Stimulated activated naive CD8-positive, alpha-beta T cell treated with anti-CD3 and anti-CD28 coated beads, Interleukin-15, Interleukin-2, amounts not matched to agents 100 ng/mL and 50 ng/mL, for 24 hours (primary cell): ENCODE measurements around the gene CISH.

ENCODE experiments used
- H3K27ac Mint-ChIP-seq: one replicate; pipeline ENCODE4 v1.8.0; 2021; ENCODE audit warnings: mild to moderate bottlenecking, mixed read lengths
- H3K27me3 Mint-ChIP-seq: one replicate; pipeline ENCODE4 v1.8.0; 2021; ENCODE audit warnings: mixed read lengths
- H3K36me3 Mint-ChIP-seq: one replicate; pipeline ENCODE4 v1.8.0; 2021; ENCODE audit warnings: low read depth, mixed read lengths
- H3K4me1 Mint-ChIP-seq: one replicate; pipeline ENCODE4 v1.8.0; 2021; ENCODE audit warnings: low read depth, mixed read lengths
- H3K4me3 Mint-ChIP-seq: one replicate; pipeline ENCODE4 v1.8.0; 2021; ENCODE audit warnings: mild to moderate bottlenecking, mixed read lengths
- H3K9me3 Mint-ChIP-seq: one replicate; pipeline ENCODE4 v1.8.0; 2021; ENCODE audit warnings: mixed read lengths

CISH gene

DNA sequence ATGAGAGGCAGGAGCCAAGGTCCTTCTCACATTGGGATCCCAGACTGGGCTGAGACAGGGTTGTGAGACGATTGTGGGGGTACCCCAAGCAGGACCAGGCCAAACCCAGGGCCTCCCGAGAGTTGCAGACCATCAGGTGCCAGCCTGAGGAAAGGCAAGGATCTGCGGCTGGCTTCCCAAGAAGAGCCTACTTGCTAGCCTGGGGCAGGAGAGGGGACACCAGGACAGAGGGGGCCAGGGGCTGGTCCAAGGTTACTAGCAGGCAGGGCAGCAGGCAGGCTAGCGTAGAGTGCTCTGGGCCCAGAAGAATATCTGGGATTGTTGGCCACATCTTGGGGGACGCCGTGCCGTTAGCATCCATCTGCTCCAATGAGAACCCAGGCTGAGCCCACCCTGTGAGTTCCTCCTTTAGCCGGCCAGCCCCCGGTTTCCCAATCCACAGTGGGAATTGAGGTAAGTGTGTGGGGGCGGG lies 546 bp downstream of the CISH start:
- peak overlapping the region; percentile 100 for H3K27ac Mint-ChIP-seq
- peak overlapping the region; percentile 99 for H3K4me3 Mint-ChIP-seq
- no peaks in the 10 kb centered on the region for H3K9me3 Mint-ChIP-seq
- H3K27me3 Mint-ChIP-seq, result no peaks in the 10 kb centered on the region
- peaks cover 77% of the 10 kb centered on the region for H3K36me3 Mint-ChIP-seq
- H3K4me1 Mint-ChIP-seq, result peaks cover 60% of the 10 kb centered on the region

DNA sequence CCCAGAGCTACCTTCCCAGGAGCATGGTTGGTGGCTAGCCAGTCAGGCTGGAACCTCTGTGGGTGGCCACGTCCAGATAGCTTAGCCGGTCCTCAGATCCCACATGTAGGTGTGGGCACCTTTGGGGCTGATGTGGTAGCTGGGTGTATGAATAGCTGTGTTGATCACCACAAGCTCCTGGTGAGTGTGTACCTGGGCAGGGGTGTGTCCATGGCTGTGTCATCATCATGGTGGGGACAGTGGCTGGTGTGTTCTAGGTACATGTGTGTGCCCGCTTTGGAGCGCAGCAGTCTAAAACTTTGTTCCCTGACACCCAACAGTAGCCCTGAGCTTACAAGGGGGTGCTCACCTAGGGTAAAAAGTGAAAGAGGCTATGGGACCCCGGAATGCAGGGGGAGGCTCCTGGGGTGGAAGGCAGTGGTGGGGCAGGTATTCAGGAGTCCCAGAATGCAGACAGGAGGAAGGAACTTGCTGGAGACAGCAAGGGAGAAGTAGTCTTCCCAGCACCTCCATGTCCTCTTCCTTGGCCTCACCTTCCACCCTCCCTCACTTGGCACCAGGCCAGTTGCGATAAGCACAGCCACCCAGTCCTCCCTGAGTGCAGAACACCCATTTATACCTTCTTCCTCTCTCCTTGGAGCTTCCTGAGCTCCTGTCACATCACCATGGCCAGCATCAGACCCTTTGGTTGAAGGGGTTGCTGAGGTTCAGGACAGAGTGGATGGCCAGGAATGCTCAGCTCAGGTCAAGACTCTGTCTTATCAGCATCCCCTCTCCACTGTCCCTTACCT lies 1.2 kb downstream of the CISH start:
- Mint-ChIP-seq H3K27me3 (no peaks in the 10 kb centered on the region), H3K4me3 (peak overlapping the region; percentile 99), H3K27ac (peak overlapping the region; percentile 100), H3K36me3 (peaks cover 84% of the 10 kb centered on the region), H3K9me3 (no peaks in the 10 kb centered on the region), H3K4me1 (peaks cover 60% of the 10 kb centered on the region)

DNA sequence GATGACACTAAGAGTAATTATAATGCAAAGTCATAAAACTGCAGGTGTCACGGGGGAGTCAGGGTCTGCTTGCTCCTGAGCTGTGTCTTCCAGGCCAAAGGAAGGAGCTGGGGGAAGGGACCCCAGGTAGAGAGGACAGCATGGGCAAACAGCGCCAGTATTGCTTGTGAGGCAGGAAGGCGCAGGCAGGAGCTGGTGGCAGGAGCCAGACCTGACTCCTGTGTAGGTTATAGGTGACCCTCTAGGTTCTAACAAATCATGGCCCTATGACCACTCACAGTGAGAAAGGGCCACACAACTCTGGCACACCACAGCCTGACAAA lies 1.9 kb downstream of the CISH start:
- Mint-ChIP-seq H3K27ac (peak overlapping the region; percentile 100), H3K27me3 (no peaks in the 10 kb centered on the region), H3K4me1 (peaks cover 60% of the 10 kb centered on the region), H3K36me3 (peaks cover 90% of the 10 kb centered on the region), H3K9me3 (no peaks in the 10 kb centered on the region), H3K4me3 (peak overlapping the region; percentile 99)

DNA sequence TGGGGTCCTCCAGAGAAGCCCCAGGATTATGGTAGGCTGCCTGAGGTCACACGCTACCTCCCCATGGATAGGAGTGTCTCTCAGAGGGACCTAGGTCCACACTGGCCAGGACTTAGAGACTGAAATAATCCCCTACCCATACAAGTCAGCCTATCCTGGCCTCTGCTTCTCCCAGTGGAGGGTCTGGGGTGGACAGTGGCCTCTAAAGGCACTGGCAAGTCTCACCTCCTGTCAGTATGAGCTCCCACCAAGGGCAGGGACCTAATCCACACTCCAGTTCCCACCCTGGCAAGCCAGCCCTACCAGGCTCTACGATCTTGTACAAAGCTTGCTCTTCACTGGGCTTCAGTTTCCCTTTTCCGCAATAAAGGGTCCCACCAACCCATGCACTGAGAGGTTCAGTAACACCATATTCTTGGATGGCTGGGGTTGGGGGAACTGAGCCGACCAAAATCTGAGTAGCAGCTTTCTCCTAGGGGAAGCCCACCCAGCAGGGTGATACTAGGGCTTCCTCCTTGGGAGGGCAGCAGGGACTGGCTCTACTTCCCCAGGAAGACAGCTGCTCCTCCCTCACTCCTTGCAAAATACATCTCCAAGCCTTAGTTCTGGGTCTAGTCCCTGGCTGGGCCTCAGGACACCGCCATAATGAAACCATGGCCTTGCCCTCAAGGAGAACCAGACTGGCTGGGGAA lies 2.4 kb downstream of the CISH start:
- Mint-ChIP-seq H3K9me3 (no peaks in the 10 kb centered on the region), H3K27me3 (no peaks in the 10 kb centered on the region), H3K27ac (peak overlapping the region; percentile 100), H3K36me3 (peaks cover 91% of the 10 kb centered on the region), H3K4me3 (peak overlapping the region; percentile 99), H3K4me1 (peaks cover 60% of the 10 kb centered on the region)

DNA sequence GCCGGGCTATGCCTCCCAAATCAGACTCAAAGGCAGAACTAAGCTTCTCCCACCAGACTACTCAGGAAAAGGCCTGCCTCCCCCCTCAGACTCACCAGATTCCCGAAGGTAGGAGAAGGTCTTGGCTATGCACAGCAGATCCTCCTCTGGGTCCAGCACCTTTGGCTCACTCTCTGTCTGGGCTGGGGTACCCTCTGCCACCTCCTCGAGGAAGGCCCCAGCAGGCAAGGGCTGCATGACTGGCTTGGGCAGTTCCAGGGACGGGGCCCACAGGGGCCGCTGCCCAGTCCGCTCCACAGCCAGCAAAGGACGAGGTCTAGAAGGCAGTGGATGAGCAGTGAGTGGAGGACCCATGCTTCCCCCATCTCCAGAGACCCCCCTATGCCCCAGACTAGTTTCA lies 3.3 kb downstream of the CISH start:
- H3K27ac Mint-ChIP-seq, result peak overlapping the region; percentile 100
- H3K4me3 Mint-ChIP-seq, result peak overlapping the region; percentile 99
- H3K9me3 Mint-ChIP-seq, result no peaks in the 10 kb centered on the region
- peaks cover 93% of the 10 kb centered on the region for H3K36me3 Mint-ChIP-seq
- peaks cover 61% of the 10 kb centered on the region for H3K4me1 Mint-ChIP-seq
- no peaks in the 10 kb centered on the region for H3K27me3 Mint-ChIP-seq

DNA sequence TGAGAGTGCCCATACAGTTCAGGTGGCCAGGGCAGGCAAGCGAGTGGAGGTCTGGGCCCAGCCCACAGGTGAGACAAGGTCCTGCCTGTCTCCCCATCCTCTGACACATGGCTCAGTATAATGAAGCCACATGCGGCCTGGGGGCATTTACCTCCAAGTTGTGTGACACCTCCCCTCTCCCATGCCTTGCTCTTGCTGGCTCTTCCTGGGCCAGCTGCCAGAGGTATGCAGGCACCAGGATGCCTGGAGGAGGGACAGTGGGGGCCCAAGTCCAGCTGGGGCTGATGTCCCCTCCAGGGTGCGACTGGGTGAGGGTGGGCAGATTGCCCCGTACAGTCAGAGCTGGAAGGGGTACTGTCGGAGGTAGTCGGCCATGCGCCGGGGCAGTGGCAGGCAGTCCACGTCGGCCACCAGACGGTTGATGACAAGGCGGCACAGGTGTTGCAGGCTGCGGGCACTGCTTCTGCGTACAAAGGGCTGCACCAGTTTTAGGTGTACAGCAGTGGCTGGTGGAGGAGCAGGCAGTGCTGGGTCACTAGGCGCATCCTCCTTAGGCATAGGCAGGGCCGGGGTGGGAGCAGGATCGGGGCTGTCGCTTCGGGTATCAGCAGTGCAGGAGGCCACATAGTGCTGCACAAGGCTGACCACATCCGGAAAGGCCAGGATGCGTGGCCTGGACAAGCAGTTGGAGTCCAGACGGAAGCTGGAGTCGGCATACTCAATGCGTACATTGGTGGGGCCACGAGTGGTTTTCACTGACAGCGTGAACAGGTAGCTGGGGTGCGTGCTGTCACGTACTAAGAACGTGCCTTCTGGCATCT lies 4.1 kb downstream of the CISH start:
- no peaks in the 10 kb centered on the region for H3K9me3 Mint-ChIP-seq
- H3K27me3 Mint-ChIP-seq, result no peaks in the 10 kb centered on the region
- H3K4me1 Mint-ChIP-seq, result peaks cover 66% of the 10 kb centered on the region
- H3K4me3 Mint-ChIP-seq, result peak overlapping the region; percentile 99
- peaks cover 90% of the 10 kb centered on the region for H3K36me3 Mint-ChIP-seq
- peak overlapping the region; percentile 100 for H3K27ac Mint-ChIP-seq

DNA sequence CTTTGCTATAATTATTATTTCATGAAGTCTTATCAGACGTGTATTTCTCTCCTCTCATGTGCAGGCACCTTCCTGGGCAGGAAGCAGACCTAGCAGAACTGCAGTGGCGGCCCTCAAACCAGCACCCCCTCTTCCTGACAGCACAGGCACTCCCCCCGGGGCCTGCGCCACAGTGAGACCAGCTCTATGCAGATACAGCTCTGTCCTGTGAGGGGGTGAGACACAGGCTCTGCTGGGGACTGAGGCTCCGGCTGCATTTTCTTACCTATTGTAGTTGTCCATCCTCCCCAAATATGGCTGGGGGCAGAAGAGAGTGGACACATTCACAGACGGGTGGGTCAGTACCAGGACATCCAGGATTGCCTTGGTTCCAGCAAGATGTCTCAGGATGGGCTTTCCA lies 5.0 kb downstream of the CISH start:
- Mint-ChIP-seq H3K4me1 (peaks cover 67% of the 10 kb centered on the region), H3K36me3 (peaks cover 82% of the 10 kb centered on the region), H3K4me3 (peak overlapping the region; percentile 99), H3K27ac (peak overlapping the region; percentile 100), H3K27me3 (no peaks in the 10 kb centered on the region), H3K9me3 (no peaks in the 10 kb centered on the region)

DNA sequence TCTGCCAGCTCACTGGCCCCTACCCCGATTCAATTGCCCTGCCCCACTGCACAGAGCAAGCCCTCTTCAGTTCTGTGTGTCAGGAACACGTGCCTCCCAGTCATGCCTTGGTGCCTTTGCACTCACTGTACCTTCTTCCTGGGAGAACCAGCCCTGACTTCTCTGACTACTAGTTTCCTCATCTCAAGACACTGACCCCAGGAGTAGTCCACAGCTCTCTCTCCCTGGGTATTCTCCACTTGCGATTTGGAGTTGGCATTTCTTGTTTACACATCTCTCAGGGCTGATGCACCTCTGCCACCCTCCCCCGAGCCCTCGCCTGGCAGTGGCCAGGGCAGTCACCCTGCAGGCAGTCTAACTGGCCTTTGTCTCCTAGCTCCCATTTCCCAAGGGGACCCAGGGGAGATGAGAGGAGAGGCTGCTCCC lies 5.7 kb downstream of the CISH start:
- Mint-ChIP-seq H3K9me3 (no peaks in the 10 kb centered on the region), H3K4me3 (peak overlapping the region; percentile 99), H3K4me1 (peaks cover 74% of the 10 kb centered on the region), H3K27ac (peak overlapping the region; percentile 100), H3K27me3 (no peaks in the 10 kb centered on the region), H3K36me3 (peaks cover 77% of the 10 kb centered on the region)

DNA sequence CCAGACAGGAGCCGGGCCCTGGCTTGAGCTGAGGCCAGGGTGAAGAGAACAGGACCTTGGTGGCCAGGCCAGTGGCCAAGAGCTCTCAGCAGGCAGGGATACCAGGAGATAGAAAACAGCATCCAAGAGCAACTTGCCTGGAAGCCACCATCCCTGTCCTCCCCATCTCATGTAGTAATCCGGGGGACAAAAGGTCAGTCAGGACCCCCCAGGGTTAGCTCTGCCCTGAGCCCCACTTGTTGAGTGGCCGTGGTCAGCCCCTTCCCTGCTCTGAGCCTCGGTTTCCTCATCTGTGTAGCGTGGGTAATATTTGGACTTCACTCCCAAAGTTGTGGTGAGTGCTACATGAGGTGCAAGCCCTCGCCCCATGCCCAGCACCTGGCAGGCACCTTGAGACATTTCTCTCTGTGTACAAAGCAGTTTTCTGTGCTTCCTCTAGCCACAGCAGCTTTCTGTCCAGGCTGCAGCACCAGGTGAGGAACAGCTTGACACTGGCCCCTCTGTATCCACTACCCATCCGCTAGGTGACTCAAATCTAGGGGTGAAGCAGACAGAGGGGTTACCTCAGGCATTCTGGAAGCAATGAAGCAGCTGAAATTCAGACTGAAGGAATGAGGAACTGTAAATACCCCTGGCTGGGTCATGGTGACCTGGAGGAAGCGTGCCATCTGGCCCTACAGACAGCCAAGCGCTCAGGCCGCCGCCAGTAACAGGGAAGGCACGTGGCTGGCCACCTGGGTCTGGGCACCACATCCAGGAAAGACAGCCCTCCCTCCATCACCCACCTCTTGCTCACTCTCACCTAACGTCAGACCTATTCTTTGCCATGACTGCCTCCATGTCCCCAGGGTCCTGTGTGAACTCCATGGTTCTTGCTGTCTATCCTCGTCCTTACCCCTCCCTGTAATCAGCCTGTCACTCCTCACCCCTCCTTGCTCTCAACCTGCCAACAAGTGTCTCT lies 6.7 kb downstream of the CISH start:
- H3K4me3 Mint-ChIP-seq, result peak overlapping the region; percentile 99
- H3K27ac Mint-ChIP-seq, result peak overlapping the region; percentile 100
- H3K9me3 Mint-ChIP-seq, result no peaks in the 10 kb centered on the region
- H3K4me1 Mint-ChIP-seq, result peaks cover 84% of the 10 kb centered on the region
- peaks cover 67% of the 10 kb centered on the region for H3K36me3 Mint-ChIP-seq
- H3K27me3 Mint-ChIP-seq, result no peaks in the 10 kb centered on the region

DNA sequence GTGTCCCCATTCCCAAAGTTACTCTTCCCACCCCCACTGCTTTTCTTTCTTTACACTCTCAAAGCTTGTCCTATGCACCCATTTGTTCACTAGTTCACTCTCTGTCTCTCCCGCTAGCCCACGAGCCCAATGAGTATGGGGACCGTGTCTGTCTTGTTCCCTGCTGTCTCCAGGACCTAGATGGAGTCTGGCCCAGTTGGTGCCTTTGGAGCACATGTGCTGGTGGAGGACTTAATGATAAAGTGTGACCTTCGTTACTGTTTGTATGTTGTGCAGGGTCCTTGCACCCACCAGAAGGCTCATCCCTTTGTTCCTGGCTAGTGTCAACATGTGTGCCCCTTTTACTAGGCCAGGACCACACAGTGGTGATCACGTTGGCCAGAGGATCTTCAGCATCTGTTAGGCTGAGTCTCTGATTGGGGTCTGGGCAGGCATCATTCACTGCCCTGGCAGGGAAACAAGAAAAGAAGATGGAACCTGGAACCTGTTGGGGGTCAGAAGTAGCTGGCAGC lies 7.4 kb downstream of the CISH start:
- peak overlapping the region; percentile 100 for H3K27ac Mint-ChIP-seq
- H3K4me3 Mint-ChIP-seq, result peak overlapping the region; percentile 99
- H3K4me1 Mint-ChIP-seq, result peaks cover 87% of the 10 kb centered on the region
- peaks cover 63% of the 10 kb centered on the region for H3K36me3 Mint-ChIP-seq
- no peaks in the 10 kb centered on the region for H3K27me3 Mint-ChIP-seq
- H3K9me3 Mint-ChIP-seq, result no peaks in the 10 kb centered on the region

DNA sequence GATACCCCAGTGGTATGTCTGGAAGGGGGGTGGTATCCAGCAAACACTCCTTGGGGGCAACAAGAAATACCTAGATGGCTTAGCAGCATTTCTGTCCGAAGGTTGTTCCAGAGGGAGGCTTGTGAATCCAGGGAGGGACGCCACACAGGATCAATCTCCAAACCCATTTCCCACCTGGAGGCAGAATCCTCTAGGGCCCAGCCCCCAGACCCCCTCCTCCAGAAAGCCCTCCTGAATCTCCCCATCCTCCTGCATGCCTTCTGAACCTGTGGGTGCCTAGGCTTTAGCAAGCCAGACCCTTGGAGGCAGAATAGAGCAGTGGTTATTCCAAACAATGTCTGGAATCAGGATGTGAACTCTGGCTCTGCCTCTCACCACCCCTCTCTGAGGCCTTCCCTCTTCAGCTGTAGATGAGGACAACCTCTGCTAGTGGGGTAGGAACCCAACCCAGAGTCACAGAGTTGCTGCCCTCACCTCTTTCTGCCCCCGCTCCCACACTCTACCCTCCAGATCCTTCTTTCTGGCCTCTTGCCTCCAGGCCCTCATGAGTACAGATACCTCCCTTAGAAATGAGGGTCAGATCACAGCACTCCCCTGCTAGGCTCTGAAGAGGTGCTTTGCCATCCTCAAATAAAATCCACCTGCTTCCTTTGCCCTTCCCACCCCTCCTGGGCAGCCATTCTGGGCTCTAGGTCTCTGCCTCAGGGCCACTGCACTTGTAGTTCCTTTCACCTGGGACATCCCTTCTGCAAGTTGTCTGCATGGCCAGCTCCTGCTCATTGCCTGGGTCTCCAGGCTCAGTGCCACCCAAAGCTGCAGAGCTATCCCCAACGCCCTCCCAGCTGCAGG lies 8.1 kb downstream of the CISH start:
- H3K4me1 Mint-ChIP-seq, result peaks cover 89% of the 10 kb centered on the region
- H3K4me3 Mint-ChIP-seq, result peak overlapping the region; percentile 99
- no peaks in the 10 kb centered on the region for H3K9me3 Mint-ChIP-seq
- peak overlapping the region; percentile 100 for H3K27ac Mint-ChIP-seq
- H3K27me3 Mint-ChIP-seq, result no peaks in the 10 kb centered on the region
- peaks cover 57% of the 10 kb centered on the region for H3K36me3 Mint-ChIP-seq

DNA sequence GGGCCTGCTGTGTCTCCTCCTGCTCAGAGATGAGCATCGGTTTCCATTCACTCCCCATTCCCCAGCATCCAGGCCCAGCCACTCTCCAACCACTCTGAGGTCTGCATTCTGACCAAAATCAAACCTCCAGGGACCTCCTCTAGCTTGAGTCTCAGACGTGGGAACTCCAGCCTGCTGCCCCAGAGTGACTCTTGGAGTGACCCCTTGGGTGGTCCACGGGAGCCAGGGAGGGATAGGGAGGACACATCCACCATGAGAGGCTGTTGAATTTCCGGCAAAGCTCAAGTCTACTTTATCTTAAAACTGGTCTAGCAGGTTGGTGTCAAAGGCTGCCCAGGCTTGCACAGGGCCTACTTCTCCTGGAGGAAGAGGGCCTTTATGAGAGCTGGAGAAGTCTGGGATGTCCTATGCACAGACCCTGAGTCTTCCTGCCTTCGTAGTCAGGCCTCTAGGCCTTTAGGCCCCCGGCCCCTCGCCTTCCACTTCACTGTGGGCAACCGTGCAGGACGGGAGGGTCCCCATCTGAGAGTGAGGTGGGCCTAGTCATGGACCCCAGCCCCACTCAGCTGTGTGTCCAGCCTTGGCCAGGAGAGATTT lies 8.9 kb downstream of the CISH start:
- H3K4me1 Mint-ChIP-seq, result peaks cover 89% of the 10 kb centered on the region

More for the DNA sequence above, 8.9 kb downstream of the CISH start:
- H3K4me3 Mint-ChIP-seq, result peak overlapping the region; percentile 80
- H3K9me3 Mint-ChIP-seq, result no peaks in the 10 kb centered on the region
- peak overlapping the region; percentile 100 for H3K27ac Mint-ChIP-seq
- H3K36me3 Mint-ChIP-seq, result peaks cover 57% of the 10 kb centered on the region
- no peaks in the 10 kb centered on the region for H3K27me3 Mint-ChIP-seq
